ENCODE results near the gene TUBG1.
"Not testable (repeated sequence)": the region's sequence is repeated elsewhere in the genome, so short reads cannot be mapped to it uniquely, and the experiment has no call there.

Gene TUBG1

GRCh38 chr17:42613699-42614295, 4.3 kb downstream of the TUBG1 start:
- Histone ChIP-seq H3K18ac (ENCODE audit: low read length) (no peak overlapping the region), H3K79me2 (ENCODE audit: control insufficient read depth, insufficient read depth, low read length, poor library complexity) (peaks cover 5% of the 10 kb centered on the region), H4K91ac (ENCODE audit: low read depth, low read length) (no peak overlapping the region), H2AFZ (ENCODE audit: insufficient read depth, low read length, poor library complexity) (no peak overlapping the region), H2BK120ac (ENCODE audit: insufficient read depth, low read length, poor library complexity) (no peak overlapping the region), H3K36me3 (ENCODE audit: control insufficient read depth in 1 of 2, insufficient read depth in 2 of 2, low read length in 2 of 2) (peaks cover 29 to 40% of the 10 kb centered on the region in 2 experiments), H3K4me1 (ENCODE audit: control insufficient read depth in 1 of 2, insufficient read depth in 2 of 2, low read length in 2 of 2) (peaks cover 0 to 2% of the 10 kb centered on the region in 2 experiments), H2AK5ac (ENCODE audit: low read length) (no peak overlapping the region), H4K12ac (ENCODE audit: low read depth, low read length) (no peak overlapping the region), H3K4ac (ENCODE audit: low read depth, low read length) (no peak overlapping the region), H4K8ac (ENCODE audit: low read depth, low read length) (no peak overlapping the region), H2BK5ac (ENCODE audit: low read depth, low read length, poor library complexity) (no peak overlapping the region), H3K14ac (ENCODE audit: low read length) (no peak overlapping the region), H3K27ac (ENCODE audit: low read depth, low read length) (no peak overlapping the region), H2BK12ac (ENCODE audit: low read length) (no peak overlapping the region), H3K23ac (ENCODE audit: low read length) (no peak overlapping the region), H3K27me3 (ENCODE audit: insufficient read depth, low read length) (no peaks in the 10 kb centered on the region), H3K4me3 (ENCODE audit: low read depth, low read length) (no peak overlapping the region), H3K4me2 (ENCODE audit: low read length) (no peak overlapping the region), H3K9me3 (ENCODE audit: insufficient read depth, low read depth, low read length) (peaks cover 4% of the 10 kb centered on the region), H3K79me1 (ENCODE audit: low read length) (peaks cover 7% of the 10 kb centered on the region), H3K9ac (ENCODE audit: low read length) (no peak overlapping the region)
- no CpG with 5 or more reads among the region's 17 CpGs for WGBS (ENCODE audit: extremely low coverage, insufficient coverage, insufficient read length)
- no peak for DNase-seq

- Histone ChIP-seq H3K9ac (ENCODE audit: low read length) (no peak overlapping the region), H2AFZ (ENCODE audit: insufficient read depth, low read length, poor library complexity) (no peak overlapping the region), H3K79me2 (ENCODE audit: control insufficient read depth, insufficient read depth, low read length, poor library complexity) (no peaks in the 10 kb centered on the region), H2AK5ac (ENCODE audit: low read length) (no peak overlapping the region), H4K12ac (ENCODE audit: low read depth, low read length) (no peak overlapping the region), H3K18ac (ENCODE audit: low read length) (no peak overlapping the region), H3K4me2 (ENCODE audit: low read length) (no peak overlapping the region), H3K27me3 (ENCODE audit: insufficient read depth, low read length) (no peaks in the 10 kb centered on the region), H2BK12ac (ENCODE audit: low read length) (no peak overlapping the region), H3K4ac (ENCODE audit: low read depth, low read length) (no peak overlapping the region), H3K23ac (ENCODE audit: low read length) (no peak overlapping the region), H3K79me1 (ENCODE audit: low read length) (no peaks in the 10 kb centered on the region), H3K14ac (ENCODE audit: low read length) (no peak overlapping the region), H3K4me1 (ENCODE audit: control insufficient read depth in 1 of 2, insufficient read depth in 2 of 2, low read length in 2 of 2) (no peaks in the 10 kb centered on the region), H4K8ac (ENCODE audit: low read depth, low read length) (no peak overlapping the region), H2BK5ac (ENCODE audit: low read depth, low read length, poor library complexity) (no peak overlapping the region), H4K91ac (ENCODE audit: low read depth, low read length) (no peak overlapping the region), H3K9me3 (ENCODE audit: insufficient read depth, low read depth, low read length) (peaks cover 4% of the 10 kb centered on the region), H3K27ac (ENCODE audit: low read depth, low read length) (no peak overlapping the region), H2BK120ac (ENCODE audit: insufficient read depth, low read length, poor library complexity) (no peak overlapping the region), H3K4me3 (ENCODE audit: low read depth, low read length) (no peak overlapping the region), H3K36me3 (ENCODE audit: control insufficient read depth in 1 of 2, insufficient read depth in 2 of 2, low read length in 2 of 2) (peaks cover 20 to 28% of the 10 kb centered on the region in 2 experiments)
- WGBS (ENCODE audit: extremely low coverage, insufficient coverage, insufficient read length): no CpG with 5 or more reads among the region's 4 CpGs
- no peak for DNase-seq
Measured at GRCh38 chr17:42617956-42618431, 8.5 kb downstream of the TUBG1 start.

GRCh38 chr17:42618442-42619150, 9.1 kb downstream of the TUBG1 start:
- Histone ChIP-seq H3K4me3 (ENCODE audit: low read depth, low read length) (no peak overlapping the region), H2AFZ (ENCODE audit: insufficient read depth, low read length, poor library complexity) (no peak overlapping the region), H4K8ac (ENCODE audit: low read depth, low read length) (no peak overlapping the region), H2BK120ac (ENCODE audit: insufficient read depth, low read length, poor library complexity) (no peak overlapping the region), H3K9me3 (ENCODE audit: insufficient read depth, low read depth, low read length) (peaks cover 4% of the 10 kb centered on the region), H3K9ac (ENCODE audit: low read length) (no peak overlapping the region), H2AK5ac (ENCODE audit: low read length) (no peak overlapping the region), H3K79me1 (ENCODE audit: low read length) (no peaks in the 10 kb centered on the region), H4K91ac (ENCODE audit: low read depth, low read length) (no peak overlapping the region), H3K18ac (ENCODE audit: low read length) (no peak overlapping the region), H3K23ac (ENCODE audit: low read length) (no peak overlapping the region), H3K4me1 (ENCODE audit: control insufficient read depth in 1 of 2, insufficient read depth in 2 of 2, low read length in 2 of 2) (no peaks in the 10 kb centered on the region), H3K4me2 (ENCODE audit: low read length) (no peak overlapping the region), H2BK5ac (ENCODE audit: low read depth, low read length, poor library complexity) (no peak overlapping the region), H3K14ac (ENCODE audit: low read length) (no peak overlapping the region), H2BK12ac (ENCODE audit: low read length) (no peak overlapping the region), H3K79me2 (ENCODE audit: control insufficient read depth, insufficient read depth, low read length, poor library complexity) (no peaks in the 10 kb centered on the region), H3K4ac (ENCODE audit: low read depth, low read length) (no peak overlapping the region), H4K12ac (ENCODE audit: low read depth, low read length) (no peak overlapping the region), H3K36me3 (ENCODE audit: control insufficient read depth in 1 of 2, insufficient read depth in 2 of 2, low read length in 2 of 2) (peaks cover 16 to 23% of the 10 kb centered on the region in 2 experiments), H3K27ac (ENCODE audit: low read depth, low read length) (no peak overlapping the region), H3K27me3 (ENCODE audit: insufficient read depth, low read length) (no peaks in the 10 kb centered on the region)
- WGBS (ENCODE audit: extremely low coverage, insufficient coverage, insufficient read length): no CpG with 5 or more reads among the region's 9 CpGs
- DNase-seq: peak; percentile 12 to 29

DNA sequence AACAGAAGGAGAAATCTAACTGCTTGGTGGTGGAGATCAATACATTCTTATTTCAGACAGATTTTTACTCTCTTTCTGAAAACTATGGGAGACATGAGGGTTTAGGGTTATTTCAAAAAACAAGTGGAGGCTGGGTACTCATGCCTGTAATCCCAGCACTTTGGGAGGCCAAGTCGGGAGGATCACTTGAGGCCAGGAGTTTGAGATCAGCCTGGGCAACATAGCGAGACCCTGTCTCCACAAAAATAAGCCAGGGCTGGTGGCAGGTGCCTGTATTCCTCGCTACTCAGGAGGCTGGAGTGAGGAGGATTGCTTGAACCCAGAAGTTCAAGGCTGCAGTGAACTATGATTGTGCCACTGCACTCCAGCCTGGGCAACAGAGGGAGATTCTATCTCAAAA, 12.5 kb downstream of the TUBG1 start:
- H3K79me2 ChIP-seq (ENCODE audit: control insufficient read depth, insufficient read depth, low read length, poor library complexity); H3K4me1 ChIP-seq (ENCODE audit: control insufficient read depth in 1 of 2, insufficient read depth in 2 of 2, low read length in 2 of 2); H2AK5ac ChIP-seq (ENCODE audit: low read length); H3K36me3 ChIP-seq (ENCODE audit: control insufficient read depth in 1 of 2, insufficient read depth in 2 of 2, low read length in 2 of 2); H3K9me3 ChIP-seq (ENCODE audit: insufficient read depth, low read depth, low read length); H2AFZ ChIP-seq (ENCODE audit: insufficient read depth, low read length, poor library complexity); H2BK12ac ChIP-seq (ENCODE audit: low read length); DNase-seq; H3K4me3 ChIP-seq (ENCODE audit: low read depth, low read length); H4K8ac ChIP-seq (ENCODE audit: low read depth, low read length); H3K79me1 ChIP-seq (ENCODE audit: low read length); H3K27me3 ChIP-seq (ENCODE audit: insufficient read depth, low read length); H3K14ac ChIP-seq (ENCODE audit: low read length); H3K4me2 ChIP-seq (ENCODE audit: low read length); H3K9ac ChIP-seq (ENCODE audit: low read length); H2BK120ac ChIP-seq (ENCODE audit: insufficient read depth, low read length, poor library complexity); H3K23ac ChIP-seq (ENCODE audit: low read length); H4K91ac ChIP-seq (ENCODE audit: low read depth, low read length); H3K4ac ChIP-seq (ENCODE audit: low read depth, low read length); H3K18ac ChIP-seq (ENCODE audit: low read length); H4K12ac ChIP-seq (ENCODE audit: low read depth, low read length); H2BK5ac ChIP-seq (ENCODE audit: low read depth, low read length, poor library complexity); H3K27ac ChIP-seq (ENCODE audit: low read depth, low read length): not testable (repeated sequence)
- WGBS (ENCODE audit: extremely low coverage, insufficient coverage, insufficient read length): no CpG with 5 or more reads among the region's 3 CpGs
